ENCODE data around the gene BAG2. TPM values are rescaled to one million over a fixed set of nuclear protein-coding genes. Genes with fewer than 3 reads are reported as not detected.
A peak's percentile ranks its signal among the peaks of the same experiment; 100 is the strongest.

BAG2 gene
- total RNA-seq, 4 donors from 2014 or later, result 0.64 to 1.3 (median 1.0) TPM

GRCh38 chr6:57221191-57221935 is 49.2 kb downstream of the BAG2 start:
- Histone ChIP-seq H3K9me3 (no peaks in the 10 kb centered on the region), H3K27me3 (no peaks in the 10 kb centered on the region), H3K4me1 (peaks cover 19% of the 10 kb centered on the region), H3K36me3 (no peaks in the 10 kb centered on the region), H3K27ac (peak overlapping the region; percentile 83), H3K4me3 (peak overlapping the region; percentile 83)
- WGBS, result 3% methylated on average over 8 of the region's 38 CpGs
- DNase-seq (ENCODE audit: low spot score in 2 of 2), result peak in 1 of 2 donors; percentile 77
- TF ChIP-seq POLR2A (IDR thresholded peaks at IDR 0.05) (no peak), POLR2AphosphoS5 (IDR thresholded peaks at IDR 0.05) (no peak), CTCF (IDR thresholded peaks at IDR 0.05) (peak; percentile 5 to 18), EP300 (IDR thresholded peaks at IDR 0.05) (no peak)

- H3K9me3 ChIP-seq, result no peaks in the 10 kb centered on the region
- TF ChIP-seq CTCF (IDR thresholded peaks at IDR 0.05), result no peak
- no peak for TF ChIP-seq EP300 (IDR thresholded peaks at IDR 0.05)
- TF ChIP-seq POLR2A (IDR thresholded peaks at IDR 0.05), result peak in 1 of 2 donors; percentile 62
- TF ChIP-seq POLR2AphosphoS5 (IDR thresholded peaks at IDR 0.05), result peak in 2 of 3 donors; percentile 26 to 44
- peak; percentile 85 to 86 for DNase-seq (ENCODE audit: low spot score in 2 of 2)
Measured at GRCh38 chr6:57221936-57222742, 50.0 kb downstream of the BAG2 start, which contains the start of gene RAB23. TSS of gene RAB23 (minus strand) at chr6:57222307. CDS start at chr6:57210380, 11,927 bp downstream.

GRCh38 chr6:57222743-57223077 is 50.6 kb downstream of the BAG2 start:
- Histone ChIP-seq H3K27me3 (no peaks in the 10 kb centered on the region), H3K9me3 (no peaks in the 10 kb centered on the region), H3K4me1 (peaks cover 13% of the 10 kb centered on the region), H3K4me3 (peak overlapping the region; percentile 83), H3K27ac (peak overlapping the region; percentile 83), H3K36me3 (no peaks in the 10 kb centered on the region)
- DNase-seq (ENCODE audit: low spot score in 2 of 2), result no peak
- WGBS, result 23% methylated on average over 5 of the region's 5 CpGs
- TF ChIP-seq POLR2A (IDR thresholded peaks at IDR 0.05) (no peak), POLR2AphosphoS5 (IDR thresholded peaks at IDR 0.05) (no peak), CTCF (IDR thresholded peaks at IDR 0.05) (no peak), EP300 (IDR thresholded peaks at IDR 0.05) (no peak)

More at GRCh38 chr6:57221936-57222742, 50.0 kb downstream of the BAG2 start, which contains the start of gene RAB23:
- WGBS, result under 1% methylated on average over 45 of the region's 69 CpGs
- H3K4me1 ChIP-seq, result peaks cover 13% of the 10 kb centered on the region
- no peaks in the 10 kb centered on the region for H3K36me3 ChIP-seq
- H3K27me3 ChIP-seq, result no peaks in the 10 kb centered on the region
- peak within 1 kb of the TSS; percentile 83 for H3K27ac ChIP-seq
- H3K4me3 ChIP-seq, result peak within 1 kb of the TSS; percentile 83

- 58% methylated on average over 1 of the region's 1 CpG for WGBS
- no peak overlapping the region for H3K27ac ChIP-seq
- peaks cover 13% of the 10 kb centered on the region for H3K4me1 ChIP-seq
- no peak for TF ChIP-seq CTCF (IDR thresholded peaks at IDR 0.05)
- no peak for TF ChIP-seq POLR2AphosphoS5 (IDR thresholded peaks at IDR 0.05)
- no peak for TF ChIP-seq POLR2A (IDR thresholded peaks at IDR 0.05)
- no peak for TF ChIP-seq EP300 (IDR thresholded peaks at IDR 0.05)
- no peaks in the 10 kb centered on the region for H3K27me3 ChIP-seq
- H3K36me3 ChIP-seq, result no peaks in the 10 kb centered on the region
- DNase-seq (ENCODE audit: low spot score in 2 of 2), result no peak
- no peak overlapping the region for H3K4me3 ChIP-seq
- H3K9me3 ChIP-seq, result no peaks in the 10 kb centered on the region
Measured at GRCh38 chr6:57224769-57225515, 52.8 kb downstream of the BAG2 start.

Data from suprapubic skin (tissue), 4 donors.